Limb (tissue), 2 donors: Measurements from ENCODE around the gene KCNE5.
"Not testable (repeated sequence)": the region's sequence is repeated elsewhere in the genome, so short reads cannot be mapped to it uniquely, and the experiment has no call there.

Source experiments
- DNase-seq, 2 donors: peaks; one replicate each; pipeline ENCODE4 v3.0.0-alpha.2; 2016; ENCODE audit errors: extremely low spot score in 2 of 2

KCNE5 gene

GRCh38 chrX:109624641-109625616, at the start of gene KCNE5:
KCNE5 (minus strand) TSS chrX:109625172; CDS start chrX:109625020, 152 bp downstream.
- DNase-seq, result peak in 1 of 2 donors; percentile 70

- no peak for DNase-seq
Observed at GRCh38 chrX:109672239-109672638, 47.3 kb upstream of the KCNE5 start.

GRCh38 chrX:109671170-109671569, 46.2 kb upstream of the KCNE5 start:
- DNase-seq, result not testable (repeated sequence)

GRCh38 chrX:109667986-109668385, 43.0 kb upstream of the KCNE5 start:
- DNase-seq, result no peak

GRCh38 chrX:109660435-109661143, 35.6 kb upstream of the KCNE5 start:
- no peak for DNase-seq

GRCh38 chrX:109658391-109658790, 33.4 kb upstream of the KCNE5 start:
- DNase-seq, result no peak

- not testable (repeated sequence) for DNase-seq
Observed at GRCh38 chrX:109657364-109657763, 32.4 kb upstream of the KCNE5 start.

- no peak for DNase-seq
Observed at GRCh38 chrX:109656774-109657173, 31.8 kb upstream of the KCNE5 start.

GRCh38 chrX:109655502-109656201, 30.7 kb upstream of the KCNE5 start:
- no peak for DNase-seq

- no peak for DNase-seq
Observed at GRCh38 chrX:109654516-109655109, 29.6 kb upstream of the KCNE5 start.

GRCh38 chrX:109644671-109645070, 19.7 kb upstream of the KCNE5 start:
- not testable (repeated sequence) for DNase-seq

- no peak for DNase-seq
Observed at GRCh38 chrX:109643687-109644086, 18.7 kb upstream of the KCNE5 start.

GRCh38 chrX:109638158-109638557, 13.2 kb upstream of the KCNE5 start:
- no peak for DNase-seq

GRCh38 chrX:109637477-109637876, 12.5 kb upstream of the KCNE5 start:
- not testable (repeated sequence) for DNase-seq

- no peak for DNase-seq
Observed at GRCh38 chrX:109635146-109635545, 10.2 kb upstream of the KCNE5 start.

- peak in 1 of 2 donors; percentile 42 for DNase-seq
Observed at GRCh38 chrX:109632906-109633504, 8.0 kb upstream of the KCNE5 start.

GRCh38 chrX:109629310-109629709, 4.3 kb upstream of the KCNE5 start:
- no peak for DNase-seq

- no peak for DNase-seq
Observed at GRCh38 chrX:109626637-109627036, 1.7 kb upstream of the KCNE5 start.

- DNase-seq, result no peak
Observed at GRCh38 chrX:109623997-109624396, 975 bp downstream of the KCNE5 start.

- DNase-seq, result no peak
Observed at GRCh38 chrX:109622270-109622669, 2.7 kb downstream of the KCNE5 start.

- no peak for DNase-seq
Observed at GRCh38 chrX:109619771-109620170, 5.2 kb downstream of the KCNE5 start.
